Transverse colon (tissue), 4 donors: ENCODE measurements around the gene LOXL1.

Experiments
- CTCF ChIP-seq, 5 experiments: fragments of 200-600 bp in 3 of 5; fragments of 450-650 bp in 2 of 5; sonication (generic) in 3 of 5; IDR thresholded peaks; 1 replicate in 2 of 5; 2 replicates in 3 of 5; pipeline ENCODE4 v1.5.1; 2016 to 2017; ENCODE audit warnings: antibody characterized with exemption in 5 of 5, inconsistent platforms in 3 of 5, mild to moderate bottlenecking in 2 of 5, moderate library complexity in 1 of 5
- POLR2A ChIP-seq: fragments of 450-650 bp; IDR thresholded peaks from one replicate; pipeline ENCODE4 v1.6.1; 2016; ENCODE audit warnings: antibody characterized with exemption, mild to moderate bottlenecking, moderate library complexity
- POLR2AphosphoS5 ChIP-seq, 3 donors: sonication (generic); formaldehyde crosslinking; IDR thresholded peaks; one replicate each; pipeline ENCODE4 v1.6.1; 2016; ENCODE audit warnings: antibody characterized with exemption in 3 of 3

GRCh38 chr15:73894133-73894814 lies 32.0 kb upstream of the LOXL1 start:
- TF ChIP-seq CTCF (IDR thresholded peaks at IDR 0.05) = no peak
- TF ChIP-seq POLR2A = no peak
- no peak for TF ChIP-seq POLR2AphosphoS5 (IDR thresholded peaks at IDR 0.05)
